Cardiac ventricle fibroblast (primary cell): ENCODE data around the gene ZNF620. TPM values are rescaled to one million over a fixed set of nuclear protein-coding genes. Genes with fewer than 3 reads are reported as not detected.

ENCODE experiments used
- total RNA-seq: library from RNA; depleted of rRNA; stranded (reverse); fragments of >200 nt; gene quantifications from 2 replicates; pipeline ENCODE4 v1.2.3, GENCODE V29; 2015

Gene ZNF620
- total RNA-seq, result 0.12 and 0.29 TPM in 2 replicates

GRCh38 chr3:40505599-40506462, at the start of gene ZNF620:
Gene ZNF620 (plus strand): TSS chr3:40506039. CDS start chr3:40506353, 314 bp downstream.

GRCh38 chr3:40456940-40457823, 48.7 kb upstream of the ZNF620 start, which contains the start of gene RPL14:
Gene RPL14 (plus strand): TSS chr3:40457339. CDS start chr3:40457472, 133 bp downstream.

DNA sequence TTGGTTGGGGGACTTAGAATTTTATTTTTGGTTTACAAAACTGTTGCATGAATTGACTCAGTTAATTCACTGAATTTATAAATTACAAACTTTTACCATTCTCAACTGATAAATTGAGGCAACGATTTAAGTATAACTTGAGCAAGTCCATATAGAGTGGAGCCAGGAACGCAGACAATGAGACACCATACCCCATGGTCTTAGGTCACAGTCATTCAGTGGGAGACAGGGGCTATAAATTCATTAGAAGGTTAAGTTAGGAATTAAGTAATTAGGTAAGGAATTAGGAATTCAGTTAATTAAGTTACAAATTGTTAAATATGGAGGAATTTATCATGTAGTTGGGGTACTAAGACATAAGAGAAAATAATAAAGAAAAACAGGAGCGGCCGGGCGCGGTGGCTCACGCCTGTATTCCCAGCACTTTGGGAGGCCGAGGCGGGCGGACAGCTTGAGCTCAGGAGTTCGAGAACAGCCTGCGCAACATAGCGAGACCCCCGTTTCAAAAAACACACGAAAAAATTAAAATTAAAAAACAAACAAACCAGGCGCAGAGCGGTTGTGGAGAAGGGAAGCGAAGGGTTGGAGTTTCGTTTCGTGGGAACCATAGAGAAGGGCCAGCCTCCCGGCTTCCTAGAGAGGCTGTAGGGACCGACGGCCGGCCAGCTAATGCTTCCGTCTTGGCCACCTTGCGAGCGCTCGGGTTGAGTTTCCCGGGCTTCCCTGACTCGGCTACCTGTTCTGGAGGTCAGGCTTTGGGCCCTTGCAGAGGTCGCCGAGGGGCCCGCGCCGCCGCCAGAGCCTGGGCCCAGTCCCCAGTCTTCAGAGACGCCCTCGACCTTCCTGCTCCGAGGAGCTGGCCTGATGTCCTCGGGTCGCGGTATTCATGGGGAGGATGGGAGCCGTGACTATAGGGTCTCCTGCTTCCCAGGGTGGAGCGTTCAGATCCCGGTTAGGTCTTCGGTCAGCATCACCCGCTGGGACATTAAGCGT, 29.1 kb upstream of the ZNF620 start, which contains the start of gene ZNF619:
TSS of gene ZNF619 (plus strand) at position 645 of the 993 bp plus-strand sequence. CDS start 858 bp downstream, outside the sequence.

DNA sequence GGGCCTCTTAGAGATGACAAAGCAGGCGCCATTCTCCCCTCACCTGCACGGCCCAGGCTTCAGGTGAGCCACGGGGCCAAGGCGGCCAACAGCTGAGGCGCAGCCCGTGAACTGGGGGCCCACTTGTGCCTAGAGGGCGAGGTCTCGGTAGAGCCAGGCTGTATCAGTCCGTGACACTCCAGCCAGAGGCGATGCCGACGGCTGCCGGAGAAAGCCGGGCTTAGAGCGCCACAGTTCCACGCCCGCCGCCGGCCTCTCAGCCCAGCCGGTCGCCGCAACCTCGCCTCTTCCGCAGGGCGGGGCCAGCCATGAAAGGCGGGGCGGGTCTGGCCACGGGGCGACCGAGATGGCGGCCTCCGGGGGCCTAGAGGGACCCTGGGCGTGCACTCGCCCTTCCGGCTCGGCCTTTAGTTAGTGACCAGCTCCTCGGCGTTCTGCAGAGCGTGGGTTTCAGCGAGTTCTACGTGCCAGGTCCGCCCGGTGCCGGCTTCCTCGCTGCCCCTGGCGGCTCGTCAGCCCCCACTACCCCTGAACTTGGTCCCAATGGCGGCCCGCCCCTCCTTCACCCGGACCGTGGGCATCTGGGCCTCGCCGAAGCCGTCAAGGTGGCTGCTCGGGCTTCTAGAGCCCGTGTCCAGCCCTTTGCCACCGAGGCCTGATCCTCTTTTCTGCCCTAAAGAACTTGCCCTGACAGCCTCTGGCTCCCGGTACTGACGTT, 18.9 kb downstream of the ZNF620 start, which contains the start of gene ZNF621:
TSS of gene ZNF621 (plus strand) at position 393 of the 718 bp plus-strand sequence. CDS start 881 bp downstream, outside the sequence.

Other genes with a start within 250 kb of the ZNF620 start
- gene EIF1B, start 196.3 kb upstream of the ZNF620 start, total RNA-seq, result 19.8 and 20.4 TPM in 2 replicates
- 0.06 and 0.15 TPM in 2 replicates for gene ENTPD3, start 118.9 kb upstream of the ZNF620 start, total RNA-seq
- gene RPL14, start 48.7 kb upstream of the ZNF620 start, total RNA-seq, result 689 and 727 TPM in 2 replicates
- 2.5 and 5.8 TPM in 2 replicates for gene ZNF619, start 28.9 kb upstream of the ZNF620 start, total RNA-seq
- gene ZNF621, start 18.9 kb downstream of the ZNF620 start, total RNA-seq, result 9.4 and 11.8 TPM in 2 replicates